Kidney capillary endothelial cell (primary cell): ENCODE measurements around the gene VEPH1.

Experiments used
- DNase-seq: peaks from one replicate; pipeline ENCODE4 v3.0.0-alpha.2; 2018; ENCODE audit warnings: low spot score

VEPH1 gene

GRCh38 chr3:157502916-157503595 is at the start of gene VEPH1:
TSS of gene VEPH1 (minus strand) at chr3:157503416. CDS start at chr3:157495349, 8,067 bp downstream.
- no peak for DNase-seq

GRCh38 chr3:157551961-157552360 is 48.7 kb upstream of the VEPH1 start:
- DNase-seq: no peak

GRCh38 chr3:157549498-157549897 is 46.3 kb upstream of the VEPH1 start:
- no peak for DNase-seq

GRCh38 chr3:157544501-157545130 is 41.4 kb upstream of the VEPH1 start:
- DNase-seq: no peak

GRCh38 chr3:157543501-157544035 is 40.4 kb upstream of the VEPH1 start:
- no peak for DNase-seq

- no peak for DNase-seq
Measured at GRCh38 chr3:157542711-157543500, 39.7 kb upstream of the VEPH1 start.

- no peak for DNase-seq
Measured at GRCh38 chr3:157541506-157542236, 38.5 kb upstream of the VEPH1 start.

GRCh38 chr3:157540656-157541055 is 37.4 kb upstream of the VEPH1 start:
- no peak for DNase-seq

- DNase-seq: no peak
Measured at GRCh38 chr3:157535667-157536066, 32.5 kb upstream of the VEPH1 start.

- peak; percentile 31 for DNase-seq
Measured at GRCh38 chr3:157534725-157535161, 31.5 kb upstream of the VEPH1 start.

- peak; percentile 94 for DNase-seq
Measured at GRCh38 chr3:157533298-157534070, 30.3 kb upstream of the VEPH1 start.

- DNase-seq: peak; percentile 92
Measured at GRCh38 chr3:157532529-157533297, 29.5 kb upstream of the VEPH1 start.

- peak; percentile 35 for DNase-seq
Measured at GRCh38 chr3:157531771-157532170, 28.6 kb upstream of the VEPH1 start.

- no peak for DNase-seq
Measured at GRCh38 chr3:157531301-157531660, 28.1 kb upstream of the VEPH1 start.

GRCh38 chr3:157530637-157531300 is 27.6 kb upstream of the VEPH1 start:
- no peak for DNase-seq

- DNase-seq: peak; percentile 35
Measured at GRCh38 chr3:157529751-157530150, 26.5 kb upstream of the VEPH1 start.

GRCh38 chr3:157529085-157529484 is 25.9 kb upstream of the VEPH1 start:
- DNase-seq: no peak

- no peak for DNase-seq
Measured at GRCh38 chr3:157527131-157527881, 24.1 kb upstream of the VEPH1 start.

GRCh38 chr3:157526036-157526435 is 22.8 kb upstream of the VEPH1 start:
- DNase-seq: no peak
